GM12864 (cell line): ENCODE data around the gene PTPRM.

Source experiments
- DNase-seq: peaks from one replicate; pipeline ENCODE4 v3.0.0-alpha.2; 2011; ENCODE audit warnings: low read depth
- H3K4me3 ChIP-seq: 2 replicates; pipeline ENCODE4 v1.5.1; 2011; ENCODE audit warnings: mild to moderate bottlenecking, low read depth, low read length, control low read depth
- TF ChIP-seq, protein P1 (sequence below): IDR thresholded peaks from 2 replicates; pipeline ENCODE4 v1.5.1; 2011; ENCODE audit warnings: low read depth, mild to moderate bottlenecking, moderate library complexity, low read length, control low read depth, inconsistent platforms; ENCODE audit errors: missing control alignments

The PTPRM gene

DNA sequence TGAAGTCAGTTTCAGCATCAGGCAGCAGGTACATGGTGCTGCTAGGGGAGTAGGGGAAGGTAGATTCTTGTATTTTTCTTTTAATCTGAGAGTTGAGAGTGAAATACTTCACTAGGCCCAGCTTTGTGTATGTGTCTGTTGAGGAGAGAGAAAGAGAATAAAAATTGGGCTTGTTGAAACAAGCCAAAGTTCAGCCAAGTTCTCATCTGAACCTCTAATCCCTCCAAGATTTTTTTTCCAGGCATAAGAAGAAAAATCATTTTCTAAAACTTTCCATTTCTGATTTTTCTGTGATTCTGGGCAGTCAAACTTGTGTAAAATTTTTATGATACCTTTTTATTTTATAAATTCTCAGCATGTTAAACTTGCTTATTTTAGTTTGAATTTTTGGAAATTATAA lies 55.6 kb downstream of the PTPRM start:
- no peak for DNase-seq
- TF ChIP-seq, protein P1, sequence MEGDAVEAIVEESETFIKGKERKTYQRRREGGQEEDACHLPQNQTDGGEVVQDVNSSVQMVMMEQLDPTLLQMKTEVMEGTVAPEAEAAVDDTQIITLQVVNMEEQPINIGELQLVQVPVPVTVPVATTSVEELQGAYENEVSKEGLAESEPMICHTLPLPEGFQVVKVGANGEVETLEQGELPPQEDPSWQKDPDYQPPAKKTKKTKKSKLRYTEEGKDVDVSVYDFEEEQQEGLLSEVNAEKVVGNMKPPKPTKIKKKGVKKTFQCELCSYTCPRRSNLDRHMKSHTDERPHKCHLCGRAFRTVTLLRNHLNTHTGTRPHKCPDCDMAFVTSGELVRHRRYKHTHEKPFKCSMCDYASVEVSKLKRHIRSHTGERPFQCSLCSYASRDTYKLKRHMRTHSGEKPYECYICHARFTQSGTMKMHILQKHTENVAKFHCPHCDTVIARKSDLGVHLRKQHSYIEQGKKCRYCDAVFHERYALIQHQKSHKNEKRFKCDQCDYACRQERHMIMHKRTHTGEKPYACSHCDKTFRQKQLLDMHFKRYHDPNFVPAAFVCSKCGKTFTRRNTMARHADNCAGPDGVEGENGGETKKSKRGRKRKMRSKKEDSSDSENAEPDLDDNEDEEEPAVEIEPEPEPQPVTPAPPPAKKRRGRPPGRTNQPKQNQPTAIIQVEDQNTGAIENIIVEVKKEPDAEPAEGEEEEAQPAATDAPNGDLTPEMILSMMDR = no peak

DNA sequence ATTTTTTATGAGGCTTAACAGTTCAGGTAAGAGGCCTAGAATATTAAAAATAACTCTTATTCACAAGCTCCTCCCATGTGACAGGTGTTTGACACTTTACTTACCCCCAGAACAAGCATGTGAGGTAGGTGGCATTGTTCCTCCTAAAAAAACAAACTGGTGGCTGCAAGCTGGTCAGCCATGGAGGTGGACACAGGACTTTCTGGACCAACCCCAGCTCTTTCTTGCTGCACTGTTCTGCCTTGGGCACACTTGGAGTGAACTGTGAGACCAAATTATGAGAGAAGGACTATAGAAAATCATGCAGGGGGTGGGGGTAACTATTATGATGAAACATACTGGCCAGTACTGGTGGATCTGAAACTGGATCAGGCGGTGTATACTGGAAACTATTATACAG lies 56.6 kb downstream of the PTPRM start:
- TF ChIP-seq, protein P1 = no peak
- no peak overlapping the region for H3K4me3 ChIP-seq
- no peak for DNase-seq

More for the DNA sequence above, 55.6 kb downstream of the PTPRM start:
- no peak overlapping the region for H3K4me3 ChIP-seq

DNA sequence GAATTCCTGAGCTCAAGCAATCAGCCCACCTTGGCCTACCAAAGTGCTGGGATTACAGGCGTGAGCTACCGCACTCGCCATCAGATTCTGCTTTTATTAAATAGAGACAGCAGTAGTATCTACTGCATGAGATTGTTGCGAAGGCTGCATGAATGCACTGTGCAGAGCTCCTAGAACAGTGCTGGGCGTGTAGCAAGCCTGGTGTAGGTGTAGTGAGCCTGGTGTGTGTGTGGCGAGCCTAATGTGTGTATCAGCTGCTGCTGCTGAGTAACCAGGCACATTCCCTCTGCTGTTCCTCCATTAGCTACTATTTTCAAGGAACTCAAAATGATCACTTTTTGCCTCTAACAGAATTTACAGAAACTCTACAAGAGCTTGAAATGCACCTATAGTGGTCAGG lies 57.6 kb downstream of the PTPRM start:
- TF ChIP-seq, protein P1 = no peak
- H3K4me3 ChIP-seq = no peak overlapping the region
- DNase-seq = no peak

DNA sequence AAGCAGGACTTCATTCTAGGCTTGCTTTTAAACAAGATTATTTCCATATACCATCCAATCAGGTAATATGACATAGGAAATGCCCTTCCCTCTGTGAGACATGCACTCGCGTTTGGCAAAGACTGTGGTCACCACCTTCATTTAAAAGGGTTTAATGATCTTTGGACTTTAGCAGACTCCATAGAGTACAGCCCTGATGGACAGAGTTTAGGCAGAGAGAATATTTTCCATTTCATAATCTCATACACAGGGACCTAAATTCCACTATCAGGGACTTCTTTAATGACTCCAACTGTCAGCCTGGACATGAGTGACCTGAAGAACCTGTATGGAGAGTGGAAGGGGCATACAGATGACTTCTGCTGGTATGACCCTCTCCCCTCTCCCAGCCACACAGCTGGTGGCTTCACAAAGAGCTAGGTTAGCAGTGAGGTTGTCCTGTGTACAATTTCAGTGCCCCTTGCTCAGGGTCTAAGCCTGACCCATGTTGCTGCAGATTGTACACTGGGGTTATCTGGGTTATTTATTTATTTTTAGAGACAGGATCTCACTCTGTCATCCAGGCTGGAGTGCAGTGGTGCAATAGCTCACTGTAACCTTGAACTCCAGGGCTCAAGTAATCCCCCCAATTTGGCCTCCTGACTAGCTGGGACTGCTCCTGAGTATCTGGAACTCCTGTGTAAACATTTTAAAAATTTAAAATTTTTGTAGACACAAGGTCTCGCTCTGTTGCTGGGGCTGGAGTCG lies 59.2 kb downstream of the PTPRM start:
- DNase-seq = no peak
- H3K4me3 ChIP-seq = no peak overlapping the region
- TF ChIP-seq, protein P1 = no peak

DNA sequence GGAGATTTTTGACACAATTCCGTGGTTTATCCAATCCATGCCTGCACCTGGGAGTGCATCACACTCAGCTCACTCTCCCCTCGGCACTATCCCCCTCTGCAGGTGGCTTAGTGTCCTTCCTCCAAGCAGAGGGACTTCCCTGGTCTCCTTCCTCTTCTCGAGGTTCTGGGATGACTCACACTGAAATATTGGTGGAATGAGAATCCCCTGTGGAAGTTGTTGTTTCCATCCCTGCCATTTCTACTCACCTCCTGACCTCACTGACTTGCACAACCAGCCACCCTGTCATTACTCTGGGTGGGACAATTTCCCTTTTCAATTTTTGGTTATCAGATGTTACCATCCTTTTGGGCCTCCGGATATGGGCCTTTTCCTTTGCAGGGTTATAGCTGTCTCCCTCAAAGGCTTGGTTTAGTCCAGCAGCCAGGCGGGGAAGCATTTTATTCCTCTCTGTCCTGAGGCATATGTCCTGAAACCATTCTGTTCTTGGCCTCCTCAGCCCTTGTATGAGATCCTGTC lies 59.9 kb downstream of the PTPRM start:
- no peak for DNase-seq
- TF ChIP-seq, protein P1 = no peak
- H3K4me3 ChIP-seq = no peak overlapping the region

DNA sequence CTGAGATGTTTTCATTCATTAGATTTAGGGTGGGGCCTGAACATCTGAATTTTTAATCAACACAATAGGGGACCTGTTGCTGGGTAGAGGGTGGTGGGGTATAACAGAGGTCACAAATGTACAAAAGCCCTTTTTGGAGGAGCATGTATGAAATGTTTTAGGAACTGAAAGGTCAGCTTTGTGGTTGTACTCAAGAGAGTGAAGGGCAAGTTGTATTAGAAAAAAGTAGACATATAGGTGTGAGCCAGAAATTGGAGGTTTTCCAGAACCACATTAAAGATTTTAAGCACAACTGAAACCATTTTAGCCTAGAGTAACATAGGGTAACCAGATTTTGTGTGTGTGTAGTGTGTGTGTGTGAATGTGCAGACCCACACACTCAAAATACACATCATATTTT lies 62.3 kb downstream of the PTPRM start:
- TF ChIP-seq, protein P1 = no peak
- no peak for DNase-seq
- no peak overlapping the region for H3K4me3 ChIP-seq
